Measurements from ENCODE around the gene GIGYF2.

DNA sequence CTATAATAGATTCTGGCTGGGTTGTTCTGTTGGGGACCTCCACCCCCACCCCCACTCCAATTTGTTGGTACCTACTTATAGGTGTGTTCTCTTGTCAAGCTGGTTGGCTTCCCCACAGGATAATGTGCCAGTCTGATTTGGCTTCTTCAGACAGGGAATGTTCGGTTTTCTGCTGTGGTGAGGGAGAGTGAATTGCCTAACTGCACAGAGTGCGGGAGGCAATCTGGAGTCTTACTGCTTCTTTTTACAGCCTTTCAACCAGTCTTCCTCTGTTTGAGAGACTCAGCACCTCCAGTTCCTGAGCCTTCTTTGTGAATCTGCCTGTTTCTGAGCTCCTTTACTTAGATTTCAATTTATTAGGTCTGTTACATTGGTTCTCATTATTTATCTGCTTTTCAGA lies 145.6 kb downstream of the GIGYF2 start:
- TF ChIP-seq, protein P1, sequence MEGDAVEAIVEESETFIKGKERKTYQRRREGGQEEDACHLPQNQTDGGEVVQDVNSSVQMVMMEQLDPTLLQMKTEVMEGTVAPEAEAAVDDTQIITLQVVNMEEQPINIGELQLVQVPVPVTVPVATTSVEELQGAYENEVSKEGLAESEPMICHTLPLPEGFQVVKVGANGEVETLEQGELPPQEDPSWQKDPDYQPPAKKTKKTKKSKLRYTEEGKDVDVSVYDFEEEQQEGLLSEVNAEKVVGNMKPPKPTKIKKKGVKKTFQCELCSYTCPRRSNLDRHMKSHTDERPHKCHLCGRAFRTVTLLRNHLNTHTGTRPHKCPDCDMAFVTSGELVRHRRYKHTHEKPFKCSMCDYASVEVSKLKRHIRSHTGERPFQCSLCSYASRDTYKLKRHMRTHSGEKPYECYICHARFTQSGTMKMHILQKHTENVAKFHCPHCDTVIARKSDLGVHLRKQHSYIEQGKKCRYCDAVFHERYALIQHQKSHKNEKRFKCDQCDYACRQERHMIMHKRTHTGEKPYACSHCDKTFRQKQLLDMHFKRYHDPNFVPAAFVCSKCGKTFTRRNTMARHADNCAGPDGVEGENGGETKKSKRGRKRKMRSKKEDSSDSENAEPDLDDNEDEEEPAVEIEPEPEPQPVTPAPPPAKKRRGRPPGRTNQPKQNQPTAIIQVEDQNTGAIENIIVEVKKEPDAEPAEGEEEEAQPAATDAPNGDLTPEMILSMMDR (IDR thresholded peaks at IDR 0.05; ENCODE audit: low read depth, low read length) = no peak
- TF ChIP-seq EZH2phosphoT487 (IDR thresholded peaks at IDR 0.05; ENCODE audit: low read depth) = no peak

All from OCI-LY3 (cell line).